ENCODE measurements around the gene DEGS2. TPM values are rescaled to one million over a fixed set of nuclear protein-coding genes. Genes with fewer than 3 reads are reported as not detected.

Gene DEGS2
- total and polyA plus RNA-seq, 2 of the 13 experiments (the other 11 are each of a cell fraction or from before 2014, with no cell fraction given) = 0.09 TPM

- intact Hi-C loops (cut with micrococcal nuclease; ENCODE audit: unreplicated experiment) = no loop called here
- WGBS (ENCODE audit: low lambda C conversion rate) = 93% methylated on average over 16 of the region's 20 CpGs
- CTCF ChIA-PET (ENCODE audit: low intra/inter-chr PET ratio, low total read pairs) = no interaction called here
Observed at GRCh38 chr14:100147181-100147631, 12.2 kb downstream of the DEGS2 start.

GRCh38 chr14:100146531-100147091 lies 12.8 kb downstream of the DEGS2 start:
- H2AFZ ChIP-seq (ENCODE audit: low read length) = no peak overlapping the region
- H3K4me1 ChIP-seq (ENCODE audit: insufficient read depth, low read length) = peaks cover 60% of the 10 kb centered on the region
- WGBS (ENCODE audit: low lambda C conversion rate) = 95% methylated on average over 22 of the region's 29 CpGs
- no TSS peak for BruUV-seq (replicated peaks)
- peak overlapping the region; percentile 88; the same call in 1 of the 2 replicates for H3K4me2 ChIP-seq (ENCODE audit: low read depth, low read length)
- in situ Hi-C loops (cut with HindIII; ENCODE audit: extremely low pct_ligation_motif_present, low pct_unique_long_range_greater_than_20kb) = no loop called here
- H3K9me3 ChIP-seq (ENCODE audit: low read length) = no peaks in the 10 kb centered on the region
- peak overlapping the region; percentile 97 for H3K27ac ChIP-seq (ENCODE audit: extremely low read length, insufficient read depth, low read length)
- FAIRE-seq (no peak), DNase-seq (ENCODE audit: low spot score) (no peak), ATAC-seq (no peak)
- no peaks in the 10 kb centered on the region for H4K20me1 ChIP-seq (ENCODE audit: insufficient read depth, low read length)
- intact Hi-C loops (cut with micrococcal nuclease; ENCODE audit: unreplicated experiment) = no loop called here
- peak overlapping the region; percentile 75; the same call in 1 of the 2 replicates for H3K9ac ChIP-seq (ENCODE audit: insufficient read depth, low read depth, low read length)
- H3K4me3 ChIP-seq (replicated peaks in 1 of 3; ENCODE audit: insufficient read depth in 1 of 3, low read depth in 2 of 3, low read length in 3 of 3) = no peak overlapping the region
- POLR2A ChIA-PET = interaction anchor here (1.3 to 3.3 kb wide), 2 partner anchors 9 to 44 kb away, joined by 3 to 33 read pairs; no protein-coding TSS in a partner anchor
- CTCF ChIA-PET (ENCODE audit: low intra/inter-chr PET ratio, low total read pairs) = no interaction called here
- H3K79me2 ChIP-seq (ENCODE audit: insufficient read depth, low read length) = no peaks in the 10 kb centered on the region
- H3K36me3 ChIP-seq (replicated peaks in 1 of 2; ENCODE audit: control insufficient read depth in 1 of 2, insufficient read depth in 2 of 2, low read length in 2 of 2) = no peaks in the 10 kb centered on the region
- H3K27me3 ChIP-seq (ENCODE audit: control insufficient read depth in 1 of 2, insufficient read depth in 2 of 2, low read length in 2 of 2) = peaks cover 0 to 1% of the 10 kb centered on the region in 2 experiments; a peak in 1 of 5 replicates
- no peak for TF ChIP-seq ZNF253 (CRISPR knock-in tag; IDR thresholded peaks at IDR 0.05; ENCODE audit: borderline replicate concordance)
- TF ChIP-seq ZNF678 (CRISPR knock-in tag; IDR thresholded peaks at IDR 0.05) = no peak
- no peak for TF ChIP-seq ZBTB2 (CRISPR knock-in tag; IDR thresholded peaks at IDR 0.05; ENCODE audit: low read depth)
- 0 out of 2 replicates have a peak, but pooled peaks have one; percentile 36 for TF ChIP-seq ZNF235 (CRISPR knock-in tag; IDR thresholded peaks at IDR 0.05; ENCODE audit: borderline replicate concordance)
- TF ChIP-seq BATF2 (CRISPR knock-in tag; IDR thresholded peaks at IDR 0.05) = no peak
- TF ChIP-seq ZNF704 (CRISPR knock-in tag; IDR thresholded peaks at IDR 0.05; ENCODE audit: borderline replicate concordance) = no peak
- TF ChIP-seq PHF5A (CRISPR knock-in tag; IDR thresholded peaks at IDR 0.05; ENCODE audit: low read depth, unreplicated experiment) = no peak
- TF ChIP-seq NFIB (CRISPR knock-in tag; IDR thresholded peaks at IDR 0.05; ENCODE audit: borderline replicate concordance) = no peak
- no peak for TF ChIP-seq GLI4 (CRISPR knock-in tag; IDR thresholded peaks at IDR 0.05; ENCODE audit: borderline replicate concordance)
- TF ChIP-seq CTCF (CRISPR knock-in tag; IDR thresholded peaks at IDR 0.05) = peak; percentile 38; the same call in 1 of the 2 replicates

More at GRCh38 chr14:100147181-100147631, 12.2 kb downstream of the DEGS2 start:
- DNase-seq (ENCODE audit: low spot score) (no peak), ATAC-seq (no peak), FAIRE-seq (no peak)
- no peak overlapping the region for H2AFZ ChIP-seq (ENCODE audit: low read length)
- H3K9me3 ChIP-seq (ENCODE audit: low read length) = no peaks in the 10 kb centered on the region
- no peak overlapping the region for H3K4me3 ChIP-seq (replicated peaks in 1 of 3; ENCODE audit: insufficient read depth in 1 of 3, low read depth in 2 of 3, low read length in 3 of 3)
- 0 out of 2 replicates have a peak, but pooled peaks have one; percentile 0 for TF ChIP-seq HNRNPL (IDR thresholded peaks at IDR 0.05; ENCODE audit: low read depth, low read length)
- no peak for TF ChIP-seq RBM39 (IDR thresholded peaks at IDR 0.05; ENCODE audit: low read depth, low read length, poor library complexity, severe bottlenecking)
- TF ChIP-seq ZSCAN29 (CRISPR knock-in tag; conservative IDR thresholded peaks at IDR 0.05) = no peak
- no peaks in the 10 kb centered on the region for H4K20me1 ChIP-seq (ENCODE audit: insufficient read depth, low read length)
- POLR2A ChIA-PET = interaction anchor here (3.3 kb wide), 1 partner anchor 9 kb away, joined by 33 read pairs; no protein-coding TSS in a partner anchor
- peaks cover 0 to 1% of the 10 kb centered on the region in 2 experiments; a peak in 1 of 5 replicates for H3K27me3 ChIP-seq (ENCODE audit: control insufficient read depth in 1 of 2, insufficient read depth in 2 of 2, low read length in 2 of 2)
- no peaks in the 10 kb centered on the region for H3K36me3 ChIP-seq (replicated peaks in 1 of 2; ENCODE audit: control insufficient read depth in 1 of 2, insufficient read depth in 2 of 2, low read length in 2 of 2)
- in situ Hi-C loops (cut with HindIII; ENCODE audit: extremely low pct_ligation_motif_present, low pct_unique_long_range_greater_than_20kb) = no loop called here
- no TSS peak for BruUV-seq (replicated peaks)
- no peaks in the 10 kb centered on the region for H3K79me2 ChIP-seq (ENCODE audit: insufficient read depth, low read length)
- H3K4me1 ChIP-seq (ENCODE audit: insufficient read depth, low read length) = peaks cover 57% of the 10 kb centered on the region
- H3K4me2 ChIP-seq (ENCODE audit: low read depth, low read length) = no peak overlapping the region
- no peak overlapping the region for H3K27ac ChIP-seq (ENCODE audit: extremely low read length, insufficient read depth, low read length)
- no peak overlapping the region for H3K9ac ChIP-seq (ENCODE audit: insufficient read depth, low read depth, low read length)

Data from HepG2 (cell line).